ENCODE data around the gene PROB1. TPM values are rescaled to one million over a fixed set of nuclear protein-coding genes. Genes with fewer than 3 reads are reported as not detected.
A peak's percentile ranks its signal among the peaks of the same experiment; 100 is the strongest.

PROB1 gene
- total RNA-seq, 1 experiment from 2014 or later = 2.3 TPM

DNA sequence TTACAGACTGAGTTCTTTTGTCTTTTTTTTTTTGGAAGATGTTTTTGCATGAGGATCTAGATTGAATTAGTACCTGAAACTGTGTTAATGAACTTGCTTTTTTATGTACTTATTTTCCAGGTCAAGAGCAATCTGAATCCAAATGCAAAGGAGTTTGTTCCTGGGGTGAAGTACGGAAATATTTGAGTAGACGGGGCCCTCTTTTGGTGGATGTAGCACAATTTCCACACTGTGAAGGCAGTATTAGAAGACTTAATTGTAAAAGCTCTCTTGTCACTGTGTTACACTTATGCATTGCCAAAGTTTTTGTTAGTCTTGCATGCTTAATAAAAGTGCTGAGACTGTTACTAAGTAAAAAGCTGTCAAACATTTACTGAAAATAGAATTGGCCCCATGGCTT, 26.3 kb downstream of the PROB1 start:
- Histone ChIP-seq H3K4me3 (ENCODE audit: low read depth in 2 of 2, low read length in 2 of 2) (no peak overlapping the region), H3K9me3 (ENCODE audit: control insufficient read depth, insufficient read depth, low read depth, low read length) (no peaks in the 10 kb centered on the region), H3K27ac (ENCODE audit: low read length) (no peak overlapping the region), H3K36me3 (ENCODE audit: control insufficient read depth, insufficient read depth, low read length) (peaks cover 27% of the 10 kb centered on the region), H3K27me3 (ENCODE audit: control insufficient read depth, insufficient read depth, low read length) (no peaks in the 10 kb centered on the region), H3K4me1 (ENCODE audit: control insufficient read depth, insufficient read depth, low read length) (peaks cover 4% of the 10 kb centered on the region)
- no TSS peak for BruUV-seq (replicated peaks)
- CTCF ChIA-PET = no interaction called here
- in situ Hi-C loops (cut with HindIII; ENCODE audit: low pct_unique_long_range_greater_than_20kb, low sequenced_read_pairs) (no loop called here), intact Hi-C loops (cut with micrococcal nuclease; ENCODE audit: unreplicated experiment) (no loop called here)
- DNase-seq (ENCODE audit: low read depth, low spot score) (no peak), ATAC-seq (no peak)
- no peak for TF ChIP-seq SIN3A (IDR thresholded peaks at IDR 0.05; ENCODE audit: borderline replicate concordance, insufficient read depth, low read depth, low read length)
- TF ChIP-seq, protein P1, sequence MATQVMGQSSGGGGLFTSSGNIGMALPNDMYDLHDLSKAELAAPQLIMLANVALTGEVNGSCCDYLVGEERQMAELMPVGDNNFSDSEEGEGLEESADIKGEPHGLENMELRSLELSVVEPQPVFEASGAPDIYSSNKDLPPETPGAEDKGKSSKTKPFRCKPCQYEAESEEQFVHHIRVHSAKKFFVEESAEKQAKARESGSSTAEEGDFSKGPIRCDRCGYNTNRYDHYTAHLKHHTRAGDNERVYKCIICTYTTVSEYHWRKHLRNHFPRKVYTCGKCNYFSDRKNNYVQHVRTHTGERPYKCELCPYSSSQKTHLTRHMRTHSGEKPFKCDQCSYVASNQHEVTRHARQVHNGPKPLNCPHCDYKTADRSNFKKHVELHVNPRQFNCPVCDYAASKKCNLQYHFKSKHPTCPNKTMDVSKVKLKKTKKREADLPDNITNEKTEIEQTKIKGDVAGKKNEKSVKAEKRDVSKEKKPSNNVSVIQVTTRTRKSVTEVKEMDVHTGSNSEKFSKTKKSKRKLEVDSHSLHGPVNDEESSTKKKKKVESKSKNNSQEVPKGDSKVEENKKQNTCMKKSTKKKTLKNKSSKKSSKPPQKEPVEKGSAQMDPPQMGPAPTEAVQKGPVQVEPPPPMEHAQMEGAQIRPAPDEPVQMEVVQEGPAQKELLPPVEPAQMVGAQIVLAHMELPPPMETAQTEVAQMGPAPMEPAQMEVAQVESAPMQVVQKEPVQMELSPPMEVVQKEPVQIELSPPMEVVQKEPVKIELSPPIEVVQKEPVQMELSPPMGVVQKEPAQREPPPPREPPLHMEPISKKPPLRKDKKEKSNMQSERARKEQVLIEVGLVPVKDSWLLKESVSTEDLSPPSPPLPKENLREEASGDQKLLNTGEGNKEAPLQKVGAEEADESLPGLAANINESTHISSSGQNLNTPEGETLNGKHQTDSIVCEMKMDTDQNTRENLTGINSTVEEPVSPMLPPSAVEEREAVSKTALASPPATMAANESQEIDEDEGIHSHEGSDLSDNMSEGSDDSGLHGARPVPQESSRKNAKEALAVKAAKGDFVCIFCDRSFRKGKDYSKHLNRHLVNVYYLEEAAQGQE (IDR thresholded peaks at IDR 0.05; ENCODE audit: insufficient read depth in 1 of 2, low read depth in 2 of 2, low read length in 1 of 2) = no peak
- no peak for TF ChIP-seq TCF7L2 (IDR thresholded peaks at IDR 0.05; ENCODE audit: low read depth, low read length)
- no peak for TF ChIP-seq POLR2AphosphoS5 (IDR thresholded peaks at IDR 0.05; ENCODE audit: low read depth, low read length)
- TF ChIP-seq, protein P2, sequence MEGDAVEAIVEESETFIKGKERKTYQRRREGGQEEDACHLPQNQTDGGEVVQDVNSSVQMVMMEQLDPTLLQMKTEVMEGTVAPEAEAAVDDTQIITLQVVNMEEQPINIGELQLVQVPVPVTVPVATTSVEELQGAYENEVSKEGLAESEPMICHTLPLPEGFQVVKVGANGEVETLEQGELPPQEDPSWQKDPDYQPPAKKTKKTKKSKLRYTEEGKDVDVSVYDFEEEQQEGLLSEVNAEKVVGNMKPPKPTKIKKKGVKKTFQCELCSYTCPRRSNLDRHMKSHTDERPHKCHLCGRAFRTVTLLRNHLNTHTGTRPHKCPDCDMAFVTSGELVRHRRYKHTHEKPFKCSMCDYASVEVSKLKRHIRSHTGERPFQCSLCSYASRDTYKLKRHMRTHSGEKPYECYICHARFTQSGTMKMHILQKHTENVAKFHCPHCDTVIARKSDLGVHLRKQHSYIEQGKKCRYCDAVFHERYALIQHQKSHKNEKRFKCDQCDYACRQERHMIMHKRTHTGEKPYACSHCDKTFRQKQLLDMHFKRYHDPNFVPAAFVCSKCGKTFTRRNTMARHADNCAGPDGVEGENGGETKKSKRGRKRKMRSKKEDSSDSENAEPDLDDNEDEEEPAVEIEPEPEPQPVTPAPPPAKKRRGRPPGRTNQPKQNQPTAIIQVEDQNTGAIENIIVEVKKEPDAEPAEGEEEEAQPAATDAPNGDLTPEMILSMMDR (IDR thresholded peaks at IDR 0.05) = no peak
- POLR2A ChIA-PET = interaction anchor here (0.6 kb wide), 1 partner anchor 805 kb away, joined by 4 read pairs; no protein-coding TSS in a partner anchor

DNA sequence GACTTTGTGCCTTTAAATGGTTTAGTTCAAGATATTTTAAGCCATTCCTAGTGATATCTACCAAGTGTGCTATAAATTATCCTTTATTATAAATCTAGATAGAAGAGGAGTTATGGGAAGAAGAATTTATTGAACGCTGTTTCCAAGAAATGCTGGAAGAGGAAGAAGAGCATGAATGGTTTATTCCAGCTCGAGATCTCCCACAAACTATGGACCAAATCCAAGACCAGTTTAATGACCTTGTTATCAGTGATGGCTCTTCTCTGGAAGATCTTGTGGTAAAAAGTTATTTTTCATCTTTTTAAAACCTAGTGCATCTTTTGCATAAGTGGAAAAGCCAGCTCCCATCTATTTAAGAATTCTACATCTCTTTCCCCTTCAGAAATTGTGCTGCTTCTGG, 30.4 kb downstream of the PROB1 start:
- TSS peak; percentile 39 for BruUV-seq (replicated peaks)
- in situ Hi-C loops (cut with HindIII; ENCODE audit: low pct_unique_long_range_greater_than_20kb, low sequenced_read_pairs) = no loop called here
- POLR2A ChIA-PET = no interaction called here

More for the DNA sequence above, 30.4 kb downstream of the PROB1 start:
- intact Hi-C loops (cut with micrococcal nuclease; ENCODE audit: unreplicated experiment) = no loop called here
- Histone ChIP-seq H3K27ac (ENCODE audit: low read length) (no peak overlapping the region), H3K9me3 (ENCODE audit: control insufficient read depth, insufficient read depth, low read depth, low read length) (no peaks in the 10 kb centered on the region), H3K27me3 (ENCODE audit: control insufficient read depth, insufficient read depth, low read length) (no peaks in the 10 kb centered on the region), H3K4me1 (ENCODE audit: control insufficient read depth, insufficient read depth, low read length) (no peaks in the 10 kb centered on the region), H3K36me3 (ENCODE audit: control insufficient read depth, insufficient read depth, low read length) (peaks cover 17% of the 10 kb centered on the region), H3K4me3 (ENCODE audit: low read depth in 2 of 2, low read length in 2 of 2) (no peak overlapping the region)
- ATAC-seq = no peak
- CTCF ChIA-PET = no interaction called here
- TF ChIP-seq, protein P2 (IDR thresholded peaks at IDR 0.05) = no peak
- TF ChIP-seq SIN3A (IDR thresholded peaks at IDR 0.05; ENCODE audit: borderline replicate concordance, insufficient read depth, low read depth, low read length) = no peak
- TF ChIP-seq, protein P1 (IDR thresholded peaks at IDR 0.05; ENCODE audit: insufficient read depth in 1 of 2, low read depth in 2 of 2, low read length in 1 of 2) = no peak
- no peak for TF ChIP-seq TCF7L2 (IDR thresholded peaks at IDR 0.05; ENCODE audit: low read depth, low read length)
- no peak for TF ChIP-seq POLR2AphosphoS5 (IDR thresholded peaks at IDR 0.05; ENCODE audit: low read depth, low read length)
- no peak for DNase-seq (ENCODE audit: low read depth, low spot score)
